Testis (tissue), 2 donors: Measurements from ENCODE around the gene FRMD5.

Source experiments
- CTCF ChIP-seq, 3 experiments: fragments of 450-650 bp in 2 of 3; fragments of 200-600 bp in 1 of 3; sonication (generic) in 1 of 3; IDR thresholded peaks; one replicate each; pipeline ENCODE4 v1.5.1; 2016 to 2019; ENCODE audit warnings: antibody characterized with exemption in 3 of 3, mild to moderate bottlenecking in 2 of 3, moderate library complexity in 1 of 3
- POLR2A ChIP-seq: fragments of 450-650 bp; IDR thresholded peaks from one replicate; pipeline ENCODE4 v1.6.1; 2017; ENCODE audit warnings: antibody characterized with exemption, mild to moderate bottlenecking, moderate library complexity

DNA sequence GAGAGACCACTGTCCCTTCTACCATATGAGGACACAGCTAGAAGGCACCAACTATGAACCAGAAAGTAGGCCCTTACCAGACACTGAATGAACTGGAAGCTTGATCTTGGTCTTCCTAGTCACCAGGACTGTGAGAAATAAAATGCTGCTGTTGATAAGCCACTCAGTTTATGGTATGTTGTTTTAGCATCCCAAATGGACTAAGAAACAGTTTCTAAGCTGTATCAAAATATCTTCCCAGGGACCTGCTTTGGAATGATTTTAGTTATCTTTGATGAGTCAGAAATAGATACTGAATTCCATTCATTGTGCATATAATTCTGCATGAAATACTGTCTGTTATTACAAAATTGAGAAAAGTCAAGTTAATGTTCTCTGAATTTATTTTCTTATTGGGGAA lies 349.6 kb downstream of the FRMD5 start:
- TF ChIP-seq CTCF (IDR thresholded peaks at IDR 0.05) (no peak), POLR2A (no peak)
